Measurements from ENCODE around the gene INSRR. TPM values are rescaled to one million over a fixed set of nuclear protein-coding genes. Genes with fewer than 3 reads are reported as not detected.

The INSRR gene
- total and polyA plus RNA-seq, 3 experiments from 2014 or later: 0.07 TPM; not detected in 2

GRCh38 chr1:156896490-156897033 lies 37.6 kb upstream of the INSRR start:
- Histone ChIP-seq H3K36me3 (ENCODE audit: insufficient read depth, low read length) (no peaks in the 10 kb centered on the region), H3K27me3 (ENCODE audit: insufficient read depth, low read length, poor library complexity, severe bottlenecking) (peaks cover 3% of the 10 kb centered on the region), H3K4me1 (ENCODE audit: insufficient read depth, low read length) (peaks cover 21% of the 10 kb centered on the region), H3K9me3 (ENCODE audit: low read length) (no peaks in the 10 kb centered on the region), H3K27ac (ENCODE audit: low read depth, low read length) (no peak overlapping the region), H3K4me3 (ENCODE audit: low read length) (no peak overlapping the region)
- ChIA-PET POLR2A (no interaction called here), CTCF (no interaction called here)
- peaks cover 48 to 68% of the 10 kb centered on the region in 2 donors for H3K27me3 Mint-ChIP-seq
- no peak overlapping the region for H3K27ac Mint-ChIP-seq
- no peak for DNase-seq
- H3K9me3 Mint-ChIP-seq: no peaks in the 10 kb centered on the region
- H3K36me3 Mint-ChIP-seq: peaks cover 0 to 3% (median 2%) of the 10 kb centered on the region in 3 donors
- peaks cover 10 to 25% (median 13%) of the 10 kb centered on the region in 3 donors for H3K4me1 Mint-ChIP-seq
- H3K4me3 Mint-ChIP-seq: no peak overlapping the region

- ChIA-PET POLR2A (no interaction called here), CTCF (interaction anchor here (1.4 kb wide), 1 partner anchor 206 kb away, joined by 4 read pairs; no protein-coding TSS in a partner anchor)
- H3K36me3 Mint-ChIP-seq: peaks cover 0 to 3% (median 2%) of the 10 kb centered on the region in 3 donors
- H3K4me3 ChIP-seq (ENCODE audit: low read length): no peak overlapping the region
- H3K36me3 ChIP-seq (ENCODE audit: insufficient read depth, low read length): no peaks in the 10 kb centered on the region
- no peak overlapping the region for H3K27ac ChIP-seq (ENCODE audit: low read depth, low read length)
- peaks cover 53 to 71% of the 10 kb centered on the region in 2 donors for H3K27me3 Mint-ChIP-seq
- H3K27me3 ChIP-seq (ENCODE audit: insufficient read depth, low read length, poor library complexity, severe bottlenecking): peaks cover 3% of the 10 kb centered on the region
- no peaks in the 10 kb centered on the region for H3K9me3 ChIP-seq (ENCODE audit: low read length)
- no peak for DNase-seq
- peaks cover 21% of the 10 kb centered on the region for H3K4me1 ChIP-seq (ENCODE audit: insufficient read depth, low read length)
- H3K9me3 Mint-ChIP-seq: no peaks in the 10 kb centered on the region
- no peak overlapping the region for H3K27ac Mint-ChIP-seq
- H3K4me1 Mint-ChIP-seq: peaks cover 12 to 26% (median 13%) of the 10 kb centered on the region in 3 donors
- H3K4me3 Mint-ChIP-seq: no peak overlapping the region
These were observed 37.0 kb upstream of the INSRR start for GRCh38 chr1:156895927-156896326.

- CTCF ChIA-PET: interaction anchor here (1.4 kb wide), 1 partner anchor 206 kb away, joined by 4 read pairs; no protein-coding TSS in a partner anchor
- POLR2A ChIA-PET: no interaction called here
- H3K4me3 ChIP-seq (ENCODE audit: low read length): no peak overlapping the region
These were observed 36.5 kb upstream of the INSRR start for GRCh38 chr1:156895455-156895812.

GRCh38 chr1:156894711-156895454 lies 36.0 kb upstream of the INSRR start:
- Histone ChIP-seq H3K9me3 (ENCODE audit: low read length) (no peaks in the 10 kb centered on the region), H3K27me3 (ENCODE audit: insufficient read depth, low read length, poor library complexity, severe bottlenecking) (peaks cover 3% of the 10 kb centered on the region), H3K4me3 (ENCODE audit: low read length) (no peak overlapping the region), H3K27ac (ENCODE audit: low read depth, low read length) (peak overlapping the region; percentile 38), H3K36me3 (ENCODE audit: insufficient read depth, low read length) (no peaks in the 10 kb centered on the region), H3K4me1 (ENCODE audit: insufficient read depth, low read length) (peaks cover 21% of the 10 kb centered on the region)
- Mint-ChIP-seq H3K36me3 (peaks cover 0 to 3% (median 2%) of the 10 kb centered on the region in 3 donors), H3K9me3 (no peaks in the 10 kb centered on the region), H3K4me1 (peaks cover 15 to 26% (median 16%) of the 10 kb centered on the region in 3 donors), H3K27ac (no peak overlapping the region), H3K4me3 (no peak overlapping the region), H3K27me3 (peaks cover 57 to 70% of the 10 kb centered on the region in 2 donors)
- ChIA-PET POLR2A (no interaction called here), CTCF (interaction anchor here (1.0 to 1.6 kb wide), 4 partner anchors 33 to 205 kb away, joined by 3 to 4 read pairs (median 4); no protein-coding TSS in a partner anchor)
- peak in 1 of 5 donors; percentile 8 for DNase-seq

More at GRCh38 chr1:156895455-156895812, 36.5 kb upstream of the INSRR start:
- Histone ChIP-seq H3K27me3 (ENCODE audit: insufficient read depth, low read length, poor library complexity, severe bottlenecking) (peaks cover 3% of the 10 kb centered on the region), H3K4me1 (ENCODE audit: insufficient read depth, low read length) (peaks cover 21% of the 10 kb centered on the region), H3K27ac (ENCODE audit: low read depth, low read length) (peak overlapping the region; percentile 38), H3K9me3 (ENCODE audit: low read length) (no peaks in the 10 kb centered on the region), H3K36me3 (ENCODE audit: insufficient read depth, low read length) (no peaks in the 10 kb centered on the region)
- H3K27me3 Mint-ChIP-seq: peaks cover 53 to 70% of the 10 kb centered on the region in 2 donors
- H3K4me3 Mint-ChIP-seq: no peak overlapping the region
- H3K4me1 Mint-ChIP-seq: peaks cover 12 to 26% (median 13%) of the 10 kb centered on the region in 3 donors
- no peaks in the 10 kb centered on the region for H3K9me3 Mint-ChIP-seq
- H3K36me3 Mint-ChIP-seq: peaks cover 0 to 3% (median 2%) of the 10 kb centered on the region in 3 donors
- H3K27ac Mint-ChIP-seq: no peak overlapping the region
- DNase-seq: no peak

GRCh38 chr1:156894001-156894400 lies 35.1 kb upstream of the INSRR start:
- no peaks in the 10 kb centered on the region for H3K36me3 ChIP-seq (ENCODE audit: insufficient read depth, low read length)
- CTCF ChIA-PET: interaction anchor here (1.2 to 1.6 kb wide), 2 partner anchors 34 to 48 kb away, joined by 3 to 4 read pairs; no protein-coding TSS in a partner anchor
- Mint-ChIP-seq H3K4me3 (peak overlapping the region in 3 of 7 donors; percentile 27 to 40 (median 39)), H3K4me1 (peaks cover 15 to 26% (median 16%) of the 10 kb centered on the region in 3 donors), H3K9me3 (no peaks in the 10 kb centered on the region), H3K27me3 (peaks cover 55 to 72% of the 10 kb centered on the region in 2 donors), H3K27ac (no peak overlapping the region), H3K36me3 (peaks cover 0 to 3% (median 2%) of the 10 kb centered on the region in 3 donors)
- H3K4me1 ChIP-seq (ENCODE audit: insufficient read depth, low read length): peaks cover 21% of the 10 kb centered on the region
- no peak overlapping the region for H3K27ac ChIP-seq (ENCODE audit: low read depth, low read length)
- no peaks in the 10 kb centered on the region for H3K9me3 ChIP-seq (ENCODE audit: low read length)
- no peak overlapping the region for H3K4me3 ChIP-seq (ENCODE audit: low read length)
- H3K27me3 ChIP-seq (ENCODE audit: insufficient read depth, low read length, poor library complexity, severe bottlenecking): peaks cover 3% of the 10 kb centered on the region
- POLR2A ChIA-PET: no interaction called here
- no peak for DNase-seq

GRCh38 chr1:156893048-156893953 lies 34.4 kb upstream of the INSRR start, which contains the start of gene PEAR1:
Gene PEAR1 (plus strand): TSS chr1:156893718. CDS start chr1:156903927, 10,209 bp downstream.
- peaks cover 0 to 3% (median 3%) of the 10 kb centered on the region in 3 donors for H3K36me3 Mint-ChIP-seq
- Histone ChIP-seq H3K4me3 (ENCODE audit: low read length) (peak within 1 kb of the TSS; percentile 20), H3K27me3 (ENCODE audit: insufficient read depth, low read length, poor library complexity, severe bottlenecking) (peaks cover 3% of the 10 kb centered on the region), H3K9me3 (ENCODE audit: low read length) (no peaks in the 10 kb centered on the region), H3K36me3 (ENCODE audit: insufficient read depth, low read length) (no peaks in the 10 kb centered on the region), H3K4me1 (ENCODE audit: insufficient read depth, low read length) (peaks cover 18% of the 10 kb centered on the region), H3K27ac (ENCODE audit: low read depth, low read length) (peak within 1 kb of the TSS; percentile 9)
- H3K27me3 Mint-ChIP-seq: peaks cover 49 to 69% of the 10 kb centered on the region in 2 donors
- ChIA-PET CTCF (interaction anchor here (1.1 to 4.9 kb wide), 8 partner anchors 8 to 204 kb away, joined by 3 to 32 read pairs (median 3); partner anchors contain the start of gene NTRK1), POLR2A (interaction anchor here (0.5 to 0.6 kb wide), 2 partner anchors 85 to 529 kb away, joined by 3 read pairs; no protein-coding TSS in a partner anchor)
- no peak for DNase-seq
- no peaks in the 10 kb centered on the region for H3K9me3 Mint-ChIP-seq
- H3K4me3 Mint-ChIP-seq: peak within 1 kb of the TSS; percentile 40 to 83 (median 72)
- peak within 1 kb of the TSS in 1 of 8 donors; percentile 63 for H3K27ac Mint-ChIP-seq
- H3K4me1 Mint-ChIP-seq: peaks cover 15 to 21% (median 16%) of the 10 kb centered on the region in 3 donors

Measured in CD8-positive, alpha-beta memory T cell (primary cell).